Colonic mucosa (tissue), 4 donors: Measurements from ENCODE around the gene CFAP299. TPM values are rescaled to one million over a fixed set of nuclear protein-coding genes. Genes with fewer than 3 reads are reported as not detected.

ENCODE experiments used
- DNase-seq: peaks from one replicate; pipeline ENCODE4 v3.0.0-alpha.2; 2020
- H3K27ac ChIP-seq: fragments of 200-600 bp; one replicate; pipeline ENCODE4 v1.8.0; 2021
- H3K27me3 ChIP-seq: fragments of 200-600 bp; one replicate; pipeline ENCODE4 v1.8.0; 2021
- H3K36me3 ChIP-seq: fragments of 200-600 bp; one replicate; pipeline ENCODE4 v1.8.0; 2021
- H3K4me1 ChIP-seq: fragments of 200-600 bp; one replicate; pipeline ENCODE4 v1.8.0; 2021; ENCODE audit warnings: mild to moderate bottlenecking
- H3K4me3 ChIP-seq: fragments of 200-600 bp; one replicate; pipeline ENCODE4 v1.8.0; 2021
- H3K9ac ChIP-seq, 2 donors: one replicate each; pipeline ENCODE4 v1.7.0; 2013; ENCODE audit warnings: control low read depth in 2 of 2, low read depth in 2 of 2, low read length in 2 of 2
- H3K9me3 ChIP-seq: fragments of 200-600 bp; one replicate; pipeline ENCODE4 v1.8.0; 2021
- intact Hi-C: fragments of 100-400 bp; cut with DNase I; formaldehyde crosslinking; loops from one replicate; pipeline ENCODE4 v1.14.1; 2022
- total RNA-seq, 2 donors: library from RNA; stranded (reverse); fragmentation: NEBNext Ultra II Directional in 1 of 2; extraction: Animal tissue kit (Norgen Biotek cat#: 25700) in 1 of 2; gene quantifications; one replicate each; pipeline ENCODE4 v1.2.1, GENCODE V29; 2021
- TF ChIP-seq, protein P1 (sequence below): fragments of 200-600 bp; IDR thresholded peaks from one replicate; pipeline ENCODE4 v1.8.0; 2022; ENCODE audit warnings: antibody characterized with exemption, mild to moderate bottlenecking
- donor health status: healthy.
- donor health status: DM: no; HTN: no; CAD: no.
- donor health status: DM: no; HTN: no; CAD: no.

The CFAP299 gene
- total RNA-seq, 2 donors from 2014 or later, result not detected

DNA sequence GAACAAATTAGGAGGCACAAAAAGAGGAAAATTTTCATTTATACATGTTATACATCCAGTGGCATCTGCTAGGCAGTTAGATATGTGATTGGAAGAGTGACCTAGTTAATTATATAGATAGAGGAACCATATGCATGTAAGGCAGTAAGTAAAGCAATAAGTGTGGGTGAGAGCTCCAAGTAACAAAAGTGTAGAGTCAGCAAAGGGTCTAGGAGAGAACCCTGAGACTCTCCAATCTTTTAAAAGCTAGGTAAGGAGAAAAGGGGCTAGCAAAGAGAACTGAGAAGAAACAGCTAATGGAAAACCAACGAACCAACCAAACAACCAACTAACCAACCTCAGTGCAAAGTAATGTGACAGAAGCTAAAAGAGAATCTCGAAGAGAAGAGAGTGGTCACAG, 3.8 kb upstream of the CFAP299 start:
- Histone ChIP-seq H3K9me3 (no peaks in the 10 kb centered on the region), H3K4me3 (no peak overlapping the region), H3K4me1 (no peaks in the 10 kb centered on the region), H3K27me3 (no peaks in the 10 kb centered on the region), H3K9ac (no peak overlapping the region), H3K27ac (no peak overlapping the region), H3K36me3 (no peaks in the 10 kb centered on the region)
- intact Hi-C loops, result no loop called here
- no peak for DNase-seq
- TF ChIP-seq, protein P1, sequence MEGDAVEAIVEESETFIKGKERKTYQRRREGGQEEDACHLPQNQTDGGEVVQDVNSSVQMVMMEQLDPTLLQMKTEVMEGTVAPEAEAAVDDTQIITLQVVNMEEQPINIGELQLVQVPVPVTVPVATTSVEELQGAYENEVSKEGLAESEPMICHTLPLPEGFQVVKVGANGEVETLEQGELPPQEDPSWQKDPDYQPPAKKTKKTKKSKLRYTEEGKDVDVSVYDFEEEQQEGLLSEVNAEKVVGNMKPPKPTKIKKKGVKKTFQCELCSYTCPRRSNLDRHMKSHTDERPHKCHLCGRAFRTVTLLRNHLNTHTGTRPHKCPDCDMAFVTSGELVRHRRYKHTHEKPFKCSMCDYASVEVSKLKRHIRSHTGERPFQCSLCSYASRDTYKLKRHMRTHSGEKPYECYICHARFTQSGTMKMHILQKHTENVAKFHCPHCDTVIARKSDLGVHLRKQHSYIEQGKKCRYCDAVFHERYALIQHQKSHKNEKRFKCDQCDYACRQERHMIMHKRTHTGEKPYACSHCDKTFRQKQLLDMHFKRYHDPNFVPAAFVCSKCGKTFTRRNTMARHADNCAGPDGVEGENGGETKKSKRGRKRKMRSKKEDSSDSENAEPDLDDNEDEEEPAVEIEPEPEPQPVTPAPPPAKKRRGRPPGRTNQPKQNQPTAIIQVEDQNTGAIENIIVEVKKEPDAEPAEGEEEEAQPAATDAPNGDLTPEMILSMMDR, result no peak

DNA sequence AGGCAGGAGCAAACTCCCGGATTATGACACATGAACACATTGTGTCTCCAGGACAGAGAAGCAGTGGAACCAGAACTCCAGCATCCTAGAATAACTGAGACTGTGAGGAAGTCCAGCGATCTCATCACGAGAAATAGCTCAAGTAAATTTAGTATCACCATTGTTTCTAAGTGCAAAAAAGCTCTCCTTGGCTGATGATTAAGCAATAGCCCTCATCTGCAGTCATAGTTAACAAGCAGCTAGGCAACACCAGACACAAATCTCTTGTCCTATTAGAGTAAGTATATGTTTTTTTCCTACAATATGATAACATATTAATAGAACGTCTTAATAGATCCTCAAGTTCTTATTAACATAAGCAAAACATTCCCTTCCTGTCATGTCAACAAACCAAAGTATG, 2.4 kb upstream of the CFAP299 start:
- TF ChIP-seq, protein P1, result no peak
- DNase-seq, result no peak
- H3K4me1 ChIP-seq, result no peaks in the 10 kb centered on the region
- H3K9me3 ChIP-seq, result no peaks in the 10 kb centered on the region
- H3K4me3 ChIP-seq, result no peak overlapping the region
- no peak overlapping the region for H3K27ac ChIP-seq
- intact Hi-C loops, result no loop called here
- no peaks in the 10 kb centered on the region for H3K36me3 ChIP-seq
- no peaks in the 10 kb centered on the region for H3K27me3 ChIP-seq
- H3K9ac ChIP-seq, result no peak overlapping the region

DNA sequence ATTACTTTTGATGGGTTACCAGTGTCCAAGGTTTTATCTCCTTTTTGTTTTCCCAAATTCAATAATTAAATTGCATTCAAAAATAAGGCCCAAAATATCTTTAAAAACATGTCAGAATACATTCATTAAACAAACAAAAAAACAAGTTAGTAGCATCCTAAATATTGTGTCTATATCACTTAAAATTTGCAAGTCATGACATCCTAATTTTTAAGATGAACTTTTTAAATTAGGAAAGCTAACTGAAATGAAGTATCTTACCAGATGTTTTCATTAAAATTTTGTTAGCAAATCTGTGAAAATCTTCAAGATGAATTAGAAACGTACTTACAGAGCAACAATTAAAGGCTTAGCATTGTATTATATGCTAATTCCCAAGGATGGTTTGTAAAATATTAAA, 962 bp upstream of the CFAP299 start:
- TF ChIP-seq, protein P1, result no peak
- intact Hi-C loops, result no loop called here
- Histone ChIP-seq H3K9ac (no peak overlapping the region), H3K9me3 (no peaks in the 10 kb centered on the region), H3K27ac (no peak overlapping the region), H3K36me3 (no peaks in the 10 kb centered on the region), H3K27me3 (no peaks in the 10 kb centered on the region), H3K4me3 (no peak overlapping the region), H3K4me1 (no peaks in the 10 kb centered on the region)
- no peak for DNase-seq

DNA sequence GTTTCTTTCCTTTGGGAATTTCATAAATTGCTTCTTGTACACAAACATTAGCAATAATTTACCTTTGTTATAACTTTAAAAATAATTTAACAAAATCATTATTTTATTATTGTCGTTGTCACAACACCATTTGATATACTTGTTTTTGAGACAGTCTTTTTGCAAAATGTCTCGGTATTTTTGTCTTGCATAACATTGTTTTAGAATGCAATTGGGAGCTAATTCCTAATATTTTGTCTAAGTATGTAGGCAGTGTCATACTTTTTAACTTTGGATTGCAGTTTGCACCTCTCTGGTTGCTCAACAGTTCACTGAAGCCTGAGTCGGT, 340 bp upstream of the CFAP299 start:
- Histone ChIP-seq H3K4me3 (peak overlapping the region; percentile 39), H3K9ac (no peak overlapping the region), H3K4me1 (no peaks in the 10 kb centered on the region), H3K27ac (no peak overlapping the region), H3K9me3 (no peaks in the 10 kb centered on the region), H3K27me3 (no peaks in the 10 kb centered on the region), H3K36me3 (no peaks in the 10 kb centered on the region)
- intact Hi-C loops, result loop anchor here (5.0 kb wide), 1 partner anchor 1383 kb away; no protein-coding TSS in a partner anchor
- no peak for DNase-seq
- TF ChIP-seq, protein P1, result no peak

DNA sequence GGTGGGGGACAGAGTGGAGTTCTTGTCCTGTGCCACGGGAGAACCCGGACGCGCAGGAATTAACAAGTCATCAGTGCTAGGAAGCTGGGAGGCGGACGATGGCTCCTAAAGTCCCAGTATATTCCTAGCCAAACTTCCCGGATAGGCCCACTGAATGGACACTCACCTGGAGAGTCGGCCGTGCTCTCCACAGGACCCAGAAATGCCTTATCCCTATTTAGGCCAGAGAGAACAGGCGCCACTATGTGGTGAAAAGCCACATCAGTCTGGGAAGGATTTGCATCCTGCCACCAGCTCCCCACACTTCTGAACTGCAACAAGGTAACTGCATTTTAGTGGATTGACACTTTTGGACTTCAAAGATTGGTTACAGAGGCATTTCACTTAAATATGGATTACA, 1.1 kb downstream of the CFAP299 start:
- H3K9ac ChIP-seq, result no peak overlapping the region
- H3K27me3 ChIP-seq, result no peaks in the 10 kb centered on the region

More for the DNA sequence above, 1.1 kb downstream of the CFAP299 start:
- intact Hi-C loops, result loop anchor here (5.0 kb wide), 1 partner anchor 1384 kb away; no protein-coding TSS in a partner anchor
- peak; percentile 28 for DNase-seq
- TF ChIP-seq, protein P1, result no peak
- no peak overlapping the region for H3K27ac ChIP-seq
- no peaks in the 10 kb centered on the region for H3K4me1 ChIP-seq
- no peaks in the 10 kb centered on the region for H3K9me3 ChIP-seq
- H3K4me3 ChIP-seq, result peak overlapping the region; percentile 39
- no peaks in the 10 kb centered on the region for H3K36me3 ChIP-seq
